HepG2 (cell line): ENCODE data around the gene CENATAC.

Experiments
- ARNT ChIP-seq: fragments of 450-650 bp; IDR thresholded peaks from 2 replicates; pipeline ENCODE4 v1.6.1; 2017
- CBFB ChIP-seq: sonication (generic); formaldehyde crosslinking; IDR thresholded peaks from 2 replicates; pipeline ENCODE4 v1.4.0; 2020; ENCODE audit warnings: missing genetic modification reagents
- JUN ChIP-seq: sonication (generic); formaldehyde crosslinking; IDR thresholded peaks from 2 replicates; pipeline ENCODE4 v1.4.0; 2020; ENCODE audit warnings: mild to moderate bottlenecking, missing genetic modification reagents
- RAD21 ChIP-seq: fragments of 450-650 bp; formaldehyde crosslinking; IDR thresholded peaks from 2 replicates; pipeline ENCODE4 v1.5.0; 2020; ENCODE audit warnings: mild to moderate bottlenecking
- SYNCRIP ChIP-seq: fragments of 200-400 bp; formaldehyde crosslinking; IDR thresholded peaks from 2 replicates; pipeline ENCODE4 v1.6.1; 2018; ENCODE audit warnings: mild to moderate bottlenecking, low read depth, low read length; ENCODE audit not compliant: insufficient read depth
- ZBTB37 ChIP-seq: sonication (generic); formaldehyde crosslinking; IDR thresholded peaks from 2 replicates; pipeline ENCODE4 v1.4.0; 2020; ENCODE audit warnings: mild to moderate bottlenecking, missing genetic modification reagents
- ZFX ChIP-seq: sonication (generic); formaldehyde crosslinking; IDR thresholded peaks from 2 replicates; pipeline ENCODE4 v1.4.0; 2020; ENCODE audit warnings: mild to moderate bottlenecking, low read depth, missing genetic modification reagents, moderate library complexity
- ZNF331 ChIP-seq: sonication (generic); formaldehyde crosslinking; IDR thresholded peaks from 2 replicates; pipeline ENCODE4 v1.4.0; 2020; ENCODE audit warnings: missing genetic modification reagents
- ZNF484 ChIP-seq: sonication (generic); formaldehyde crosslinking; IDR thresholded peaks from 2 replicates; pipeline ENCODE4 v1.5.1; 2020; ENCODE audit warnings: mild to moderate bottlenecking, low read depth, missing genetic modification reagents, borderline replicate concordance
- ZNF768 ChIP-seq: sonication (generic); formaldehyde crosslinking; IDR thresholded peaks from 2 replicates; pipeline ENCODE4 v1.4.0; 2020; ENCODE audit warnings: missing genetic modification reagents

- no peak for TF ChIP-seq JUN (CRISPR knock-in tag)
- TF ChIP-seq ZNF768: no peak
- no peak for TF ChIP-seq CBFB
- no peak for TF ChIP-seq ZNF331 (CRISPR knock-in tag)
- TF ChIP-seq ZNF484: no peak
- no peak for TF ChIP-seq ARNT
- no peak for TF ChIP-seq RAD21 (CRISPR knock-in tag)
- TF ChIP-seq SYNCRIP: no peak
- TF ChIP-seq ZBTB37 (CRISPR knock-in tag): no peak
- no peak for TF ChIP-seq ZFX (CRISPR knock-in tag)
Observed at GRCh38 chr11:119025099-119025473, 27.1 kb downstream of the CENATAC start.
